K562 (cell line): ENCODE results near the gene CHN1. TPM values are rescaled to one million over a fixed set of nuclear protein-coding genes. Genes with fewer than 3 reads are reported as not detected.

Experiments
- BCLAF1 ChIP-seq, 2 experiments: fragments of 450-650 bp in 1 of 2; IDR thresholded peaks; 2 replicates each; pipeline ENCODE4 v1.6.1; 2011 to 2017; ENCODE audit warnings: low read depth in 2 of 2, antibody characterized with exemption in 1 of 2, borderline replicate concordance in 1 of 2, low read length in 1 of 2, mild to moderate bottlenecking in 1 of 2, mixed read lengths in 1 of 2; ENCODE audit not compliant: control insufficient read depth in 1 of 2
- HOMEZ ChIP-seq: fragments of 250-450 bp; sonication (Bioruptor Pico); IDR thresholded peaks from 2 replicates; pipeline ENCODE4 v1.4.0; 2020; ENCODE audit warnings: mild to moderate bottlenecking, moderate library complexity
- MTA3 ChIP-seq: fragments of 450-650 bp; formaldehyde crosslinking; IDR thresholded peaks from 2 replicates; pipeline ENCODE4 v1.6.1; 2017; ENCODE audit warnings: mild to moderate bottlenecking, borderline replicate concordance
- MXD1 ChIP-seq: fragments of 250-450 bp; sonication (Bioruptor Pico); IDR thresholded peaks from 2 replicates; pipeline ENCODE4 v1.8.0; 2021; ENCODE audit warnings: borderline replicate concordance, mild to moderate bottlenecking, moderate library complexity; ENCODE audit not compliant: poor library complexity, severe bottlenecking
- NFRKB ChIP-seq: fragments of 450-650 bp; IDR thresholded peaks from 2 replicates; pipeline ENCODE4 v1.6.1; 2016; ENCODE audit warnings: low read depth
- polyA plus RNA-seq, 8 experiments: library from polyadenylated mRNA; depleted of rRNA in 4 of 8; stranded (reverse) in 5 of 8; unstranded in 3 of 8; fragments of >200 nt; fragmentation: Nextera tagmentation in 2 of 8; fragmentation: Illumina TruSeq in 1 of 8; extraction: Ambion mirVana in 2 of 8; extraction: Trizol in 1 of 8; gene quantifications; 2 replicates each; pipeline versions ENCODE4 v1.2.1 to v1.2.3, GENCODE V29; 2011 to 2014; ENCODE audit warnings: inconsistent platforms in 1 of 8, missing spikeins in 1 of 8
- total RNA-seq, 7 experiments: library from RNA; depleted of rRNA in 6 of 7; stranded (reverse); fragments of >200 nt in 6 of 7; fragmentation: Illumina TruSeq in 2 of 7; extraction: Trizol in 2 of 7; gene quantifications; 2 replicates each; pipeline versions ENCODE4 v1.2.1 to v1.2.3, GENCODE V29; 2011 to 2021; ENCODE audit warnings: low replicate concordance in 1 of 7

The CHN1 gene
- total and polyA plus RNA-seq, 9 of the 15 experiments (the other 6 are each of a cell fraction or from before 2014, with no cell fraction given): 0.17 to 2.0 (median 0.87) TPM

GRCh38 chr2:175025946-175026345 is 20.8 kb upstream of the CHN1 start (continued):
- TF ChIP-seq BCLAF1 (IDR thresholded peaks at IDR 0.05; ENCODE audit: borderline replicate concordance in 1 of 2, control insufficient read depth in 1 of 2, low read depth in 2 of 2, low read length in 1 of 2) (no peak), HOMEZ (CRISPR knock-in tag) (no peak), MTA3 (no peak), MXD1 (CRISPR knock-in tag) (no peak), NFRKB (no peak)
- TF ChIP-seq, all 486 proteins: peak for 0
